SK-N-SH (cell line): ENCODE data around the gene KNDC1. TPM values are rescaled to one million over a fixed set of nuclear protein-coding genes. Genes with fewer than 3 reads are reported as not detected.

Experiments used
- CTCF ChIA-PET: fragments of 300-600, 350-600 bp; formaldehyde crosslinking; extraction: SDS; loops from one replicate; lab custom pipeline; 2021; lab: Yijun Ruan, JAX
- POLR2A ChIA-PET: fragments of 350-600 bp; sonication (Branson Sonifier 250); formaldehyde crosslinking; extraction: SDS; loops from one replicate; lab custom pipeline; 2020; ENCODE audit warnings: antibody characterized with exemption, inconsistent platforms; lab: Yijun Ruan, JAX
- DNase-seq: peaks from one replicate; pipeline ENCODE4 v3.0.0; 2012
- H2AFZ ChIP-seq: fragments of 200-600 bp; sonication (generic); 2 replicates; pipeline ENCODE4 v1.8.1; 2016; ENCODE audit warnings: antibody characterized with exemption, mild to moderate bottlenecking, low read depth
- H3F3A ChIP-seq: fragments of 200-600 bp; sonication (generic); replicated peaks from 2 replicates; pipeline ENCODE3; 2016; ENCODE audit warnings: antibody characterized with exemption, mild to moderate bottlenecking; ENCODE audit not compliant: insufficient read depth
- H3K27ac ChIP-seq, 2 experiments: fragments of 200-500 bp in 1 of 2; fragments of 200-600 bp in 1 of 2; sonication (Bioruptor generic) in 1 of 2; sonication (generic), shearing (Covaris generic) in 1 of 2; 2 replicates each; pipeline versions ENCODE4 v1.5.1 to v1.6.1; 2014 to 2016; ENCODE audit warnings: low read depth in 2 of 2, inconsistent platforms in 1 of 2, low read length in 1 of 2, mild to moderate bottlenecking in 1 of 2, mixed read lengths in 1 of 2
- H3K27me3 ChIP-seq: fragments of 200-600 bp; sonication (generic), shearing (Covaris generic); 2 replicates; pipeline ENCODE4 v1.6.1; 2016; ENCODE audit warnings: mixed run types; ENCODE audit not compliant: insufficient read depth
- H3K36me3 ChIP-seq, 2 experiments: fragments of 200-500 bp in 1 of 2; fragments of 200-600 bp in 1 of 2; sonication (Bioruptor generic) in 1 of 2; sonication (generic) in 1 of 2; replicated peaks in 1 of 2; 2 replicates each; pipeline versions ENCODE3 to v1.5.1; 2014 to 2016; ENCODE audit warnings: low read length in 1 of 2, mild to moderate bottlenecking in 1 of 2; ENCODE audit not compliant: insufficient read depth in 2 of 2, control insufficient read depth in 1 of 2
- H3K4me1 ChIP-seq, 2 experiments: fragments of 200-500 bp in 1 of 2; fragments of 200-600 bp in 1 of 2; sonication (Bioruptor generic) in 1 of 2; sonication (generic), shearing (Covaris generic) in 1 of 2; 2 replicates each; pipeline versions ENCODE4 v1.5.1 to v1.6.1; 2014 to 2016; ENCODE audit warnings: low read depth in 1 of 2, low read length in 1 of 2, mixed run types in 1 of 2; ENCODE audit not compliant: insufficient read depth in 2 of 2, control insufficient read depth in 1 of 2
- H3K4me2 ChIP-seq: fragments of 200-600 bp; sonication (generic), shearing (Covaris generic); 2 replicates; pipeline ENCODE4 v1.6.1; 2017; ENCODE audit warnings: mixed run types
- H3K4me3 ChIP-seq, 2 experiments: fragments of 200-500 bp in 1 of 2; fragments of 200-600 bp in 1 of 2; sonication (Bioruptor generic) in 1 of 2; sonication (generic), shearing (Covaris generic) in 1 of 2; 2 replicates each; pipeline versions ENCODE4 v1.5.1 to v1.8.1; 2014 to 2016; ENCODE audit warnings: low read depth in 2 of 2, inconsistent platforms in 1 of 2, low read length in 1 of 2, mild to moderate bottlenecking in 1 of 2, mixed read lengths in 1 of 2, moderate library complexity in 1 of 2
- H3K79me2 ChIP-seq: fragments of 200-600 bp; sonication (generic); 2 replicates; pipeline ENCODE4 v1.8.1; 2017; ENCODE audit warnings: mild to moderate bottlenecking; ENCODE audit not compliant: insufficient read depth
- H3K9ac ChIP-seq: fragments of 200-600 bp; sonication (generic); 2 replicates; pipeline ENCODE4 v1.6.1; 2017; ENCODE audit warnings: mixed run types
- H3K9me2 ChIP-seq: fragments of 200-600 bp; sonication (generic); 2 replicates; pipeline ENCODE4 v1.6.1; 2017; ENCODE audit warnings: mixed run types
- H3K9me3 ChIP-seq: fragments of 200-600 bp; sonication (generic); 2 replicates; pipeline ENCODE4 v1.6.1; 2017; ENCODE audit warnings: mixed run types, mild to moderate bottlenecking, moderate library complexity
- H4K20me1 ChIP-seq: fragments of 200-600 bp; sonication (generic); 2 replicates; pipeline ENCODE4 v1.6.1; 2017; ENCODE audit warnings: mild to moderate bottlenecking, mixed run types; ENCODE audit not compliant: insufficient read depth
- CHD2 ChIP-seq: fragments of 150-350 bp; IDR thresholded peaks from 2 replicates; pipeline ENCODE4 v1.6.1; 2018; ENCODE audit warnings: low read length; ENCODE audit not compliant: partially characterized antibody
- CTCF ChIP-seq: fragments of 200-600 bp; sonication (generic); IDR thresholded peaks from 2 replicates; pipeline ENCODE4 v1.6.1; 2017; ENCODE audit warnings: antibody characterized with exemption, mild to moderate bottlenecking, moderate library complexity
- EP300 ChIP-seq, 2 experiments: IDR thresholded peaks; 2 replicates each; pipeline versions ENCODE4 v1.4.0 to v1.6.1; 2012; ENCODE audit warnings: borderline replicate concordance in 1 of 2, low read depth in 1 of 2, low read length in 1 of 2
- EZH2phosphoT487 ChIP-seq: fragments of 200-600 bp; sonication (generic); IDR thresholded peaks from 2 replicates; pipeline ENCODE4 v1.6.1; 2017; ENCODE audit warnings: low read depth, mixed run types, mild to moderate bottlenecking, antibody characterized with exemption, moderate library complexity, borderline replicate concordance
- FOXJ3 ChIP-seq: sonication (generic); formaldehyde crosslinking; IDR thresholded peaks from 2 replicates; pipeline ENCODE4 v1.5.1; 2020; ENCODE audit warnings: mild to moderate bottlenecking, missing genetic modification reagents
- GATA2 ChIP-seq: sonication (generic); formaldehyde crosslinking; IDR thresholded peaks from 2 replicates; pipeline ENCODE4 v1.5.0; 2020; ENCODE audit warnings: mild to moderate bottlenecking, missing genetic modification reagents
- MXI1 ChIP-seq: IDR thresholded peaks from 2 replicates; pipeline ENCODE4 v1.6.1; 2012; ENCODE audit warnings: mild to moderate bottlenecking, low read depth, low read length, improper control_type of control experiment
- NFIC ChIP-seq: IDR thresholded peaks from 2 replicates; pipeline ENCODE4 v1.4.0; 2012; ENCODE audit warnings: borderline replicate concordance
- PBX3 ChIP-seq: IDR thresholded peaks from 2 replicates; pipeline ENCODE4; 2012
- POLR2AphosphoS5 ChIP-seq: IDR thresholded peaks from 2 replicates; pipeline ENCODE4 v1.6.1; 2012; ENCODE audit warnings: low read depth, low read length
- RCOR1 ChIP-seq: fragments of 150-350 bp; IDR thresholded peaks from 2 replicates; pipeline ENCODE4 v1.6.1; 2017; ENCODE audit warnings: antibody characterized with exemption, low read length
- RFX5 ChIP-seq: IDR thresholded peaks from 2 replicates; pipeline ENCODE4 v1.6.1; 2012; ENCODE audit warnings: mild to moderate bottlenecking, improper control_type of control experiment, low read length
- RXRA ChIP-seq: IDR thresholded peaks from 2 replicates; pipeline ENCODE4 v1.4.0; 2012; ENCODE audit warnings: low read depth, mild to moderate bottlenecking, borderline replicate concordance
- SIN3A ChIP-seq: IDR thresholded peaks from 2 replicates; pipeline ENCODE4 v1.6.1; 2012; ENCODE audit warnings: low read depth, mild to moderate bottlenecking, low read length, moderate library complexity, borderline replicate concordance
- ZBTB33 ChIP-seq: IDR thresholded peaks from 2 replicates; pipeline ENCODE4 v1.4.0; 2012; ENCODE audit warnings: low read depth, borderline replicate concordance
- WGBS: methylation state at CpG from one replicate; pipeline ENCODE4 v1.1.6; 2017; ENCODE audit warnings: low lambda C conversion rate; 5-methylcytosine and 5-hydroxymethylcytosine counted together
- polyA plus RNA-seq, 3 experiments: library from polyadenylated mRNA; depleted of rRNA; stranded (reverse); fragments of >200 nt; gene quantifications; 2 replicates each; pipeline ENCODE4 v1.2.3, GENCODE V29; 2012
- TF ChIP-seq, protein P1 (sequence below): fragments of 150-350 bp; IDR thresholded peaks from 2 replicates; pipeline ENCODE4 v1.6.1; 2017; ENCODE audit warnings: antibody characterized with exemption, low read length, low read depth, borderline replicate concordance

KNDC1 gene
- polyA plus RNA-seq, 1 of the 3 experiments (the other 2 are of a cell fraction) = 1.4 TPM

DNA sequence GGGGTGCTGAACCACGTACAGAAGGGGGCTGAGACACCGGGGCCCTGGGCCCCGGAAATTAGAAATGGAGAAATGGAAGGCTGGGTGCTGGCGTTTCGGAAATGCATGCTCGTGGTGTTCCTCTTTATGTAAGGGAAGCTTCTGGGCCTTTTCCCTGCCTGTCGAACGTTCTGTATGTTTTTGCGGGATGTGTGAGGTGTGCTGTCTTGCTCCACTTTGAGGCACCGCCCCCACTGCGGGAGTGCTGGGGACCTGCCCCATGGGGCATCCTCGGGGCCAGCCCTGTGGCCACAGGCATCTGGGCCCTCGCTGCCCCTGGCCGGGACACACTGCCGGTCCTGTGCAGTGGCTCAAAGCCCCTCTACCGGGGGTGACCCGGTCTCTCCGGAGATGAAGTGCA is 75.9 kb downstream of the KNDC1 start:
- no peak overlapping the region for H3K9ac ChIP-seq
- H3K9me3 ChIP-seq = no peaks in the 10 kb centered on the region
- no peaks in the 10 kb centered on the region for H3K79me2 ChIP-seq
- no peak for TF ChIP-seq EZH2phosphoT487
- no peak for TF ChIP-seq FOXJ3 (CRISPR knock-in tag)
- TF ChIP-seq POLR2AphosphoS5 = no peak
- TF ChIP-seq, all 33 proteins: peak for 0
- peaks cover 77% of the 10 kb centered on the region for H3K27me3 ChIP-seq
- H2AFZ ChIP-seq = no peak overlapping the region
- no peak overlapping the region for H3K4me3 ChIP-seq
- H3F3A ChIP-seq = no peaks in the 10 kb centered on the region
- H3K4me2 ChIP-seq = no peak overlapping the region
- 8% methylated on average over 8 of the region's 18 CpGs for WGBS
- ChIA-PET CTCF (no interaction called here), POLR2A (no interaction called here)
- H3K4me1 ChIP-seq = no peaks in the 10 kb centered on the region
- H3K9me2 ChIP-seq = no peaks in the 10 kb centered on the region
- no peaks in the 10 kb centered on the region for H3K36me3 ChIP-seq
- H3K27ac ChIP-seq = no peak overlapping the region
- DNase-seq = no peak
- no peaks in the 10 kb centered on the region for H4K20me1 ChIP-seq

DNA sequence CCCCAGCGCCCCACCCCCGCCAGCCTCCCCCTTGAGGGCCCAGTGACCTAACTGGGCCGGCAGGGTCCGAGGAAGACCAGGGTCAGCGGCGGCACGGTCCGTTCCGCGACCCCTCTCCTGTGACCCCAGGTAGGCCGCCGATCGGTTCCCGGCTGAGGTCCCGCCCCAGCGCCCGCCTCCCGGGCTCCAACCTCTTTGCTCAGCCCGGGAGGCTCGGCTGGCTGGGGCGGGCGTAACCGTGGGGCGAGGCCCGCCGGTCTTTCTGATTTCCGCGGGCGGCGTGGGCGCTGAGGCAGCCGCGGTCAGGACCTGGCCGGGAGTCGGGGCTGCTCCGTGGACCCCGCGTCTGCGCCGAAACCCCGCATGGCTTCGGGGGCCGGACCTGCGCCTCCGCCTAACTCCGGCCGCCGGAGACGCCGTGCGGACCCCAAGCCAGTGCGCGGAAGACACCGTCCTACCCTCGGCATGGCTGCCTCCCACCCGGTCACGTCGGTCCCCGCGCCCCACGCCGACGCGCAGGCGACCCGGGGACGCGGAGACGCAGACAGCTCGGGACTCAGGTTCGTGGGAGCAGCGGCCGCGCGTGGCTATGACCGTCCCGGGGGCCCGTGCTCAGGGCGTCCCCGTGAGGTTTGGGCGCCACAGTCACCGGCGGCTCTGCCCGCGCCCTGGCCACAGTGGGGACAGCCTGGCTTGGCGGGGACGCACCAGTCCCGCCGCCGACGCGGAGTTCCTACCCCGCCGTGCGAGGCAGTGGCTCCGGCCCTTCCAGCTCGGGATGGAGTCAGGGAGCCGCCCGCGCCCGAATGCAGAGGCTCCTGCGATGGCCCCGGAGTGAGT is 76.6 kb downstream of the KNDC1 start:
- POLR2A ChIA-PET = no interaction called here

GRCh38 chr10:133237241-133237587 is 77.2 kb downstream of the KNDC1 start:
- no peaks in the 10 kb centered on the region for H3K9me2 ChIP-seq
- H4K20me1 ChIP-seq = no peaks in the 10 kb centered on the region
- H3K9me3 ChIP-seq = no peaks in the 10 kb centered on the region
- POLR2A ChIA-PET = no interaction called here
- H3K4me1 ChIP-seq = no peaks in the 10 kb centered on the region
- no peak overlapping the region for H2AFZ ChIP-seq
- H3K4me2 ChIP-seq = no peak overlapping the region
- DNase-seq = no peak
- H3F3A ChIP-seq = no peaks in the 10 kb centered on the region
- H3K4me3 ChIP-seq = no peak overlapping the region
- H3K27me3 ChIP-seq = peaks cover 66% of the 10 kb centered on the region
- no peaks in the 10 kb centered on the region for H3K79me2 ChIP-seq
- H3K36me3 ChIP-seq = no peaks in the 10 kb centered on the region
- CTCF ChIA-PET = no interaction called here
- H3K9ac ChIP-seq = no peak overlapping the region
- no peak for TF ChIP-seq NFIC
- no peak for TF ChIP-seq MXI1
- no peak for TF ChIP-seq POLR2AphosphoS5
- no peak for TF ChIP-seq SIN3A
- TF ChIP-seq, protein P1, sequence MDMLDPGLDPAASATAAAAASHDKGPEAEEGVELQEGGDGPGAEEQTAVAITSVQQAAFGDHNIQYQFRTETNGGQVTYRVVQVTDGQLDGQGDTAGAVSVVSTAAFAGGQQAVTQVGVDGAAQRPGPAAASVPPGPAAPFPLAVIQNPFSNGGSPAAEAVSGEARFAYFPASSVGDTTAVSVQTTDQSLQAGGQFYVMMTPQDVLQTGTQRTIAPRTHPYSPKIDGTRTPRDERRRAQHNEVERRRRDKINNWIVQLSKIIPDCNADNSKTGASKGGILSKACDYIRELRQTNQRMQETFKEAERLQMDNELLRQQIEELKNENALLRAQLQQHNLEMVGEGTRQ = no peak
- TF ChIP-seq CTCF = no peak
- TF ChIP-seq RFX5 = no peak
- no peak for TF ChIP-seq EP300 (IDR thresholded peaks at IDR 0.05; ENCODE audit: borderline replicate concordance in 1 of 2, low read depth in 1 of 2, low read length in 1 of 2)
- TF ChIP-seq PBX3 = no peak
- TF ChIP-seq RXRA = no peak
- no peak for TF ChIP-seq GATA2 (CRISPR knock-in tag)
- no peak for TF ChIP-seq ZBTB33
- H3K27ac ChIP-seq = no peak overlapping the region
- 2% methylated on average over 9 of the region's 32 CpGs for WGBS

More for the DNA sequence above, 76.6 kb downstream of the KNDC1 start:
- Histone ChIP-seq H3K9me2 (no peaks in the 10 kb centered on the region), H3F3A (no peaks in the 10 kb centered on the region), H3K4me2 (no peak overlapping the region), H3K9me3 (no peaks in the 10 kb centered on the region), H3K79me2 (no peaks in the 10 kb centered on the region), H2AFZ (no peak overlapping the region), H4K20me1 (no peaks in the 10 kb centered on the region), H3K4me3 (no peak overlapping the region), H3K27me3 (peaks cover 72% of the 10 kb centered on the region), H3K4me1 (no peaks in the 10 kb centered on the region), H3K36me3 (no peaks in the 10 kb centered on the region), H3K9ac (no peak overlapping the region)
- WGBS = 2% methylated on average over 7 of the region's 103 CpGs
- no peak for DNase-seq
- TF ChIP-seq CHD2 = no peak
- no peak for TF ChIP-seq RCOR1
- TF ChIP-seq, all 33 proteins: peak for 0
- CTCF ChIA-PET = no interaction called here
- no peak overlapping the region for H3K27ac ChIP-seq
